Hepatocyte (in vitro differentiated cells): ENCODE data around the gene LRIG3. TPM values are rescaled to one million over a fixed set of nuclear protein-coding genes. Genes with fewer than 3 reads are reported as not detected.
"Not testable (repeated sequence)": the region's sequence is repeated elsewhere in the genome, so short reads cannot be mapped to it uniquely, and the experiment has no call there.

Experiments used
- DNase-seq: peaks from one replicate; pipeline ENCODE4 v3.0.0-alpha.2; 2016; ENCODE audit warnings: low spot score
- H2AFZ ChIP-seq: fragments of 200-600 bp; sonication (generic); 2 replicates; pipeline ENCODE4 v1.6.0; 2016; ENCODE audit warnings: antibody characterized with exemption, mild to moderate bottlenecking
- H3K27ac ChIP-seq: fragments of 200-600 bp; sonication (generic); 2 replicates; pipeline ENCODE4 v1.5.1; 2016; ENCODE audit warnings: mild to moderate bottlenecking
- H3K27me3 ChIP-seq: fragments of 200-600 bp; sonication (generic); 2 replicates; pipeline ENCODE4 v1.6.1; 2016
- H3K36me3 ChIP-seq: fragments of 200-600 bp; sonication (generic); replicated peaks from 2 replicates; pipeline ENCODE4 v1.5.1; 2016; ENCODE audit warnings: low read depth; ENCODE audit not compliant: insufficient read depth
- H3K4me1 ChIP-seq: fragments of 200-600 bp; sonication (generic); 2 replicates; pipeline ENCODE4 v1.5.1; 2016; ENCODE audit warnings: mild to moderate bottlenecking, moderate library complexity; ENCODE audit not compliant: insufficient read depth
- H3K4me2 ChIP-seq: fragments of 200-600 bp; sonication (generic); 2 replicates; pipeline ENCODE4 v1.6.0; 2016
- H3K4me3 ChIP-seq: fragments of 200-600 bp; sonication (generic); 2 replicates; pipeline ENCODE4 v1.5.1; 2016; ENCODE audit warnings: mild to moderate bottlenecking
- H3K79me2 ChIP-seq: fragments of 200-600 bp; sonication (generic); 2 replicates; pipeline ENCODE4 v1.6.0; 2017; ENCODE audit warnings: mild to moderate bottlenecking
- H3K9me2 ChIP-seq: fragments of 200-600 bp; sonication (generic); replicated peaks from 2 replicates; pipeline ENCODE4 v1.6.0; 2017; ENCODE audit warnings: mild to moderate bottlenecking; ENCODE audit not compliant: insufficient read depth
- H3K9me3 ChIP-seq: fragments of 200-600 bp; sonication (generic); 2 replicates; pipeline ENCODE4 v1.5.1; 2016; ENCODE audit warnings: low read depth, mild to moderate bottlenecking
- H4K20me1 ChIP-seq: fragments of 200-600 bp; sonication (generic); 2 replicates; pipeline ENCODE4 v1.6.0; 2016; ENCODE audit warnings: mild to moderate bottlenecking; ENCODE audit not compliant: insufficient read depth, poor library complexity, severe bottlenecking
- EZH2 ChIP-seq: fragments of 200-600 bp; sonication (generic); IDR thresholded peaks from 2 replicates; pipeline ENCODE4 v1.6.1; 2016; ENCODE audit warnings: antibody characterized with exemption, mild to moderate bottlenecking, borderline replicate concordance
- EZH2phosphoT487 ChIP-seq: fragments of 200-600 bp; sonication (generic); IDR thresholded peaks from one replicate; pipeline ENCODE4 v1.6.1; 2018; ENCODE audit warnings: antibody characterized with exemption, mild to moderate bottlenecking, low read depth, moderate library complexity; ENCODE audit not compliant: unreplicated experiment, severe bottlenecking
- WGBS: methylation state at CpG from one replicate; pipeline ENCODE4 v1.1.6; 2016; ENCODE audit warnings: low lambda C conversion rate; ENCODE audit errors: missing lambda C conversion rate; 5-methylcytosine and 5-hydroxymethylcytosine counted together
- polyA plus RNA-seq: library from polyadenylated mRNA; unstranded; fragments of >200 nt; fragmentation: Nextera tagmentation; extraction: Ambion mirVana; gene quantifications from 2 replicates; pipeline ENCODE4 v1.2.1, GENCODE V29; 2016
- total RNA-seq: library from RNA; depleted of rRNA; stranded (reverse); fragments of >200 nt; gene quantifications from 2 replicates; pipeline ENCODE4 v1.2.3, GENCODE V29; 2014
- TF ChIP-seq, protein P1 (sequence below): fragments of 200-600 bp; sonication (generic); IDR thresholded peaks from 2 replicates; pipeline ENCODE4 v1.5.1; 2016; ENCODE audit warnings: antibody characterized with exemption, mild to moderate bottlenecking; ENCODE audit not compliant: poor library complexity

The LRIG3 gene
- total and polyA plus RNA-seq, 2 experiments from 2014 or later: 21.7 to 63.9 TPM

DNA sequence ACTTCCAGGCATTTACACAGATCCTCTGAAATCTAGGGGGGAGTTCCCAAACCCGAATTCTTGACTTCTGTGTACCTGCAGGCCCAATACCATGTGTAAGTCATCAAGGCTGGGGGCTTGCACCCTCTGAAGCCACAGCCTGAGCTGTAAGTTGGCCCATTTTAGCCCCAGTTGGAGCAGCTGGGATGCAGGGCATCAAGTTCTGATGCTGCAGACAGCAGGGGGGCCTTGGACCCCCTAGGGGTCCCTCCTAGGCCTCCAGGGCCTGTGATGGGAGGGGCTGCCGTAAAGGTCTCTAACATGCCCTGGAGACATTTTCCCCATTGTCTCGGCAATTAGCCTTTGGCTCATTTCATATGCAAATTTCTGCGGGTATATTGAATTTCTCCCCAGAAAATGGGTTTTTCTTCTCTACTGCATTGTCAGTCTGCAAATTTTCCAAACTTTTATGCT, 59.5 kb downstream of the LRIG3 start:
- Histone ChIP-seq H2AFZ (no peak overlapping the region), H3K27me3 (no peaks in the 10 kb centered on the region), H3K9me2 (no peaks in the 10 kb centered on the region), H3K27ac (no peak overlapping the region), H3K79me2 (no peaks in the 10 kb centered on the region), H3K4me1 (no peaks in the 10 kb centered on the region), H4K20me1 (no peaks in the 10 kb centered on the region), H3K4me2 (no peak overlapping the region), H3K4me3 (no peak overlapping the region), H3K36me3 (no peaks in the 10 kb centered on the region), H3K9me3 (no peaks in the 10 kb centered on the region)
- 55% methylated on average over 4 of the region's 4 CpGs for WGBS
- no peak for DNase-seq
- TF ChIP-seq EZH2: no peak
- no peak for TF ChIP-seq EZH2phosphoT487
- TF ChIP-seq, protein P1, sequence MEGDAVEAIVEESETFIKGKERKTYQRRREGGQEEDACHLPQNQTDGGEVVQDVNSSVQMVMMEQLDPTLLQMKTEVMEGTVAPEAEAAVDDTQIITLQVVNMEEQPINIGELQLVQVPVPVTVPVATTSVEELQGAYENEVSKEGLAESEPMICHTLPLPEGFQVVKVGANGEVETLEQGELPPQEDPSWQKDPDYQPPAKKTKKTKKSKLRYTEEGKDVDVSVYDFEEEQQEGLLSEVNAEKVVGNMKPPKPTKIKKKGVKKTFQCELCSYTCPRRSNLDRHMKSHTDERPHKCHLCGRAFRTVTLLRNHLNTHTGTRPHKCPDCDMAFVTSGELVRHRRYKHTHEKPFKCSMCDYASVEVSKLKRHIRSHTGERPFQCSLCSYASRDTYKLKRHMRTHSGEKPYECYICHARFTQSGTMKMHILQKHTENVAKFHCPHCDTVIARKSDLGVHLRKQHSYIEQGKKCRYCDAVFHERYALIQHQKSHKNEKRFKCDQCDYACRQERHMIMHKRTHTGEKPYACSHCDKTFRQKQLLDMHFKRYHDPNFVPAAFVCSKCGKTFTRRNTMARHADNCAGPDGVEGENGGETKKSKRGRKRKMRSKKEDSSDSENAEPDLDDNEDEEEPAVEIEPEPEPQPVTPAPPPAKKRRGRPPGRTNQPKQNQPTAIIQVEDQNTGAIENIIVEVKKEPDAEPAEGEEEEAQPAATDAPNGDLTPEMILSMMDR: no peak

DNA sequence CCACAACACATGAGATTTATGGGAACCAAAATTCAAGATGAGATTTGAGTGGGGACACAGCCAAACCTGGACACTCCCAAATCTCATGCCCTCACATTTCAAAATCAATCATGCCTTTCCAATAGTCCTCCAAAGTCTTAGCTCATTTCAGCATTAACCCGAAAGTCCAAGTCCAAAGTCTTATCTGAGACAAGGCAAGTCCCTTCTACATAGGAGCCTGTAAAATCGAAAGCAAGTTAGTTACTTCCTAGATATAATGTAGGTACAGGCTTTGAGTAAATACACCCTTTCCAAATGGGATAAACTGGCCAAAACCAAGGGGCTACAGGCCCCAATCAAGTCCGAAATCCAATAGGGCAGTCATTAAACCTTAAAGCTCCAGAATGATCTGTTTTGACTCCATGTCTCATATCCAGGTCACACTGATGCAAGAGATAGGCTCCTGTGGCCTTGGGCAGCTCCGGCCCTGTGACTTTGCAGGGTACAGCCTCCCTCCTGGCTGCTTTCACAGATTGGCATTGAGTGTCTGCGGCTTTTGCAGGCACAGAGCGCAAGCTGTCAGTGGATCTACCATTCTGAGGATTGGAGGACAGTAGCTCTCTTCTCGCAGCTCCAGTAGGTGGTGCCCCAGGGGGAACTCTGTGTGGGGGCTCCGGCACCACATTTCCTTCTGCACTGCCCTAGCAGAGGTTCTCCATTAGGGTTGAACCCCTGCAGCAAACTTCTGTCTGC, 60.1 kb downstream of the LRIG3 start:
- no peak overlapping the region for H3K4me2 ChIP-seq
- no peaks in the 10 kb centered on the region for H4K20me1 ChIP-seq
- no peaks in the 10 kb centered on the region for H3K79me2 ChIP-seq
- 88% methylated on average over 8 of the region's 8 CpGs for WGBS
- no peaks in the 10 kb centered on the region for H3K9me3 ChIP-seq
- peak overlapping the region; percentile 54 for H3K27ac ChIP-seq
- no peaks in the 10 kb centered on the region for H3K36me3 ChIP-seq
- H3K27me3 ChIP-seq: no peaks in the 10 kb centered on the region
- H3K9me2 ChIP-seq: no peaks in the 10 kb centered on the region
- DNase-seq: no peak
- H2AFZ ChIP-seq: no peak overlapping the region
- TF ChIP-seq, protein P1: no peak
- TF ChIP-seq EZH2 (no peak), EZH2phosphoT487 (no peak)
- no peaks in the 10 kb centered on the region for H3K4me1 ChIP-seq
- no peak overlapping the region for H3K4me3 ChIP-seq

DNA sequence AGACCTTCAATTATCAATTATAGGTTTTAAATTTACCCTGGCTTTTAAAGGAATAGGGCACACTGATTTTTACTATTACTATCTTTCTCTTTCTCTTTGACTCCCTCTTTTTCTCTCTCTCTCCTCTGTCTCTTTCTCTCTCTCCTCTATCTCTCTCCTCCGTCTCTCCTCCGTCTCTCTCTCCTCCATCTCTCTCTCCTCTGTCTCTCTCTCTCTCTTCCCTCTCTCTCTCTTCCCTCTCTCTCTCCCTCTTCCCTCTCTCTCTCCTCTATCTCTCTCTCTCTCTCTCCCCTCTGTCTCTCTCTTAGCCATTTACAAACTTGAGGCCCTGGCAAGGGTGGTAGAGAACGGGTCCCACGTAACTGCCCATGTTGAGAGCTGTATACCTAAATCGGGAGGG, 62.3 kb downstream of the LRIG3 start:
- H3K79me2 ChIP-seq: no peaks in the 10 kb centered on the region
- H3K9me2 ChIP-seq: no peaks in the 10 kb centered on the region
- no peak overlapping the region for H3K4me2 ChIP-seq
- no peak overlapping the region for H3K4me3 ChIP-seq
- no peaks in the 10 kb centered on the region for H3K27me3 ChIP-seq
- H4K20me1 ChIP-seq: no peaks in the 10 kb centered on the region
- H2AFZ ChIP-seq: no peak overlapping the region
- H3K27ac ChIP-seq: no peak overlapping the region
- no peak for TF ChIP-seq EZH2
- TF ChIP-seq, protein P1: no peak
- no peak for TF ChIP-seq EZH2phosphoT487
- no peak for DNase-seq
- no peaks in the 10 kb centered on the region for H3K9me3 ChIP-seq
- no peaks in the 10 kb centered on the region for H3K36me3 ChIP-seq
- 96% methylated on average over 3 of the region's 5 CpGs for whole genome bisulfite sequencing
- H3K4me1 ChIP-seq: no peaks in the 10 kb centered on the region

DNA sequence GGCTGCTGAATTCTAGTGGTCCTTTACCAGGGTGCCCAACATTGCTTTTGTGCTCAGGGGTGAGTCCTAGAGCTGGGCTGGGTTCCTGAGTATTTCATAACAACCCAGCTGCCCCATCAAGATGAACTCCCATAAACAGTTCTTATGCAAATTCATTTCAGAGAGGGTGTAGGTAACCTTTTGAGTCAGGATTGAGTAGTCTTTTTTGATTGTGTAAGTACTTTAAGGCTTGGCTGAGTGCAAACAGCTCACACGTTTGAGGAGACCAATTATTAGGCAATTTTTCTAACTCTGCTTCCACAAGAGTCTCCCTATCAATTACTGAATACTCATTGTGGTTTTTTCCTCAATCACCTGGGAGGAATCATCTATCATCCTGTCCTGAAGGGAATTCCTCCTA, 63.1 kb downstream of the LRIG3 start:
- not testable (repeated sequence) for H3K36me3 ChIP-seq, H2AFZ ChIP-seq, H3K79me2 ChIP-seq, H3K9me2 ChIP-seq, H3K4me2 ChIP-seq, H3K27ac ChIP-seq, H3K9me3 ChIP-seq, H4K20me1 ChIP-seq, H3K4me1 ChIP-seq, H3K27me3 ChIP-seq, H3K4me3 ChIP-seq, DNase-seq
- 33% methylated on average over 1 of the region's 1 CpG for WGBS

DNA sequence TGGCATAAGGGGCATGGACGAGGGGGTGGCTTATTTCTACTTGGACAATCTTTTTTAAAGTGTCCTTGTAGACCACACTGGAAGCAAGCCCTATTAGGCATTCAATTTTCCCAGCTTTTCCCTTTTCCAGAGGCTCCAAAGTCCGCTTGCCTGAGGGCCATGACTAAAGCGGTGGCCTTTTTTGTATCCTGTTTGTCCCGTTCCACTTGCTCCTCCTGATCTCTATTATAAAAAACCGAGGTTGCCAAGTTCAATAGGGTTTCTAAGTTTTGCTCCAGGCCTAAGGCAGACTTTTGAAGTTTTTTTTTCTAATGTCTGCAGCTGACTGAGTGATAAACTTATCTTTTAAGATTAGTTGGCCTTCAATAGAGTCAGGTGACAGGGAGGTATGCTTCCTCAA, 64.7 kb downstream of the LRIG3 start:
- not testable (repeated sequence) for DNase-seq, H3K27me3 ChIP-seq, H3K4me3 ChIP-seq, H3K4me2 ChIP-seq, H2AFZ ChIP-seq, H4K20me1 ChIP-seq, H3K4me1 ChIP-seq, H3K79me2 ChIP-seq, H3K9me2 ChIP-seq, H3K36me3 ChIP-seq, H3K9me3 ChIP-seq
- H3K27ac ChIP-seq: peak overlapping the region; percentile 46
- 50% methylated on average over 5 of the region's 5 CpGs for WGBS
